Neural progenitor cell (in vitro differentiated cells): ENCODE measurements around the gene CSF3R.

Source experiments
- CTCF ChIP-seq: fragments of 200-600 bp; sonication (generic); IDR thresholded peaks from 2 replicates; pipeline ENCODE4 v1.5.1; 2017; ENCODE audit warnings: antibody characterized with exemption, mild to moderate bottlenecking
- EZH2 ChIP-seq: fragments of 200-600 bp; sonication (generic); IDR thresholded peaks from 2 replicates; pipeline ENCODE4 v1.6.1; 2017; ENCODE audit warnings: antibody characterized with exemption, mild to moderate bottlenecking, moderate library complexity
- EZH2phosphoT487 ChIP-seq: fragments of 200-600 bp; sonication (generic); IDR thresholded peaks from 2 replicates; pipeline ENCODE4 v1.6.1; 2017; ENCODE audit warnings: antibody characterized with exemption

GRCh38 chr1:36484099-36484498, 1.4 kb upstream of the CSF3R start:
- TF ChIP-seq CTCF: no peak
- TF ChIP-seq EZH2: no peak
- no peak for TF ChIP-seq EZH2phosphoT487
